Liver (tissue), 3 donors: ENCODE data around the gene PLA2G7.

Experiments
- EGR1 ChIP-seq, 2 donors: IDR thresholded peaks; 2 replicates each; pipeline ENCODE4 v1.6.1; 2016 to 2018; ENCODE audit warnings: antibody characterized with exemption in 2 of 2, low read depth in 2 of 2
- FOXA1 ChIP-seq: IDR thresholded peaks from 2 replicates; pipeline ENCODE4 v1.6.1; 2016; ENCODE audit warnings: antibody characterized with exemption
- GABPA ChIP-seq, 2 donors: IDR thresholded peaks in 1 of 2; conservative IDR thresholded peaks in 1 of 2; 2 replicates each; pipeline ENCODE4 v1.6.1; 2016; ENCODE audit warnings: antibody characterized with exemption in 2 of 2, mild to moderate bottlenecking in 1 of 2, moderate library complexity in 1 of 2
- HNF4A ChIP-seq, 2 donors: conservative IDR thresholded peaks; 2 replicates each; pipeline ENCODE4 v1.6.1; 2016; ENCODE audit warnings: antibody characterized with exemption in 2 of 2, mild to moderate bottlenecking in 2 of 2
- JUND ChIP-seq, 2 donors: IDR thresholded peaks; 2 replicates each; pipeline ENCODE4 v1.6.1; 2016; ENCODE audit warnings: antibody characterized with exemption in 2 of 2
- RAD21 ChIP-seq, 2 donors: IDR thresholded peaks; 2 replicates each; pipeline ENCODE4 v1.6.1; 2016; ENCODE audit warnings: antibody characterized with exemption in 2 of 2, mild to moderate bottlenecking in 2 of 2
- SP1 ChIP-seq: IDR thresholded peaks from 2 replicates; pipeline ENCODE4 v1.6.1; 2018; ENCODE audit warnings: antibody characterized with exemption, mild to moderate bottlenecking
- TAF1 ChIP-seq: conservative IDR thresholded peaks from 2 replicates; pipeline ENCODE4 v1.6.1; 2016; ENCODE audit warnings: antibody characterized with exemption, mild to moderate bottlenecking
- YY1 ChIP-seq: IDR thresholded peaks from 2 replicates; pipeline ENCODE4 v1.6.1; 2016; ENCODE audit warnings: antibody characterized with exemption, mild to moderate bottlenecking
- TF ChIP-seq, protein P1 (sequence below): fragments of 150-350 bp; IDR thresholded peaks from 2 replicates; pipeline ENCODE4 v1.5.1; 2017; ENCODE audit warnings: improper control_type of control experiment, low read depth, low read length; ENCODE audit not compliant: missing input control
- TF ChIP-seq, protein P2 (sequence below): IDR thresholded peaks from 2 replicates; pipeline ENCODE4 v1.6.1; 2016; ENCODE audit warnings: antibody characterized with exemption
- TF ChIP-seq, protein P3 (sequence below): IDR thresholded peaks from 2 replicates; pipeline ENCODE4 v1.6.1; 2016; ENCODE audit warnings: antibody characterized with exemption
- TF ChIP-seq, protein P4 (sequence below): IDR thresholded peaks from 2 replicates; pipeline ENCODE4 v1.6.1; 2016; ENCODE audit warnings: antibody characterized with exemption, mild to moderate bottlenecking
- donor health status: healthy.
- donor health status: healthy.

DNA sequence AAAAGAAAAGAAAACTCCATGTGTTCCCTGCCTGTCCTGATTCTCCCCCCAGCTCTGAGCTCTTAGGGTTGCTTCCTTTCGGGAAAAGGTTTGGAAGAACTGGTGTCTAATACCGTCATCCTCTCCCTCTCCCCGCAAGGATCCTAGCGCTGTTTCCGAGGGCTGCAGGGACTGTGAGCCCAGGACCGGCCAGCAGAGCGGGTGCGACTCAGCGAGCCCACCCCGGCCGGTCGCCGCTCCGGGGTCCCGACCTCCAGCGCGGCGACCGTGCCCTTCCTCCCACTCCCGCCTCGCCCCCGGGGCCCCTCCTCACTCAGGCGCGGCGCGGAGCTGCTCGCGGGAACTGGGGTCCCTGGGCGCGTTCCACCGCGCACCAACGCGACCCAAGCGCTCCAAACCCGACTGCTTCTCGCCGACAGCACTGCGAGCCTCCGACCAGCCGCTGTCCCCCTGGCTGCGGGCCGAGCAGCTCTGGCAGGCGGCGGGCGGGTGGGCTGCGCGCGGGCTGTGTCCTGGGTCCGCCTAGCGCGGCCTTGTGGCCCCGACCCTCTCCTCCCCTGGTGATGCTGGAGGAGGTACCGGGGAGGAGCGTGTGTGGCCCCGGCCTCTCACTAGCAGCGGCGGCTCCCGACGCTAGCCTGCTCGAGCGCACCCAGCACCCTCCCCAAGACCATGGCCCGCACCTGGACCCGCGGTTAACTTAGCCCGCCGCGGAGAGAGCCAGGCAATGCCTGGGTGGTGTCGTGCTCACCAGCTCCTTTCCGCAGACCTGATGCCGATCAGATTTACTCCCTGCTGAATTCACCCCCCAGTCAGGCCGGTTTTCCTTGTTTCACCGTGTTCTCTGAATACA, at the start of gene PLA2G7:
- TF ChIP-seq, protein P1, sequence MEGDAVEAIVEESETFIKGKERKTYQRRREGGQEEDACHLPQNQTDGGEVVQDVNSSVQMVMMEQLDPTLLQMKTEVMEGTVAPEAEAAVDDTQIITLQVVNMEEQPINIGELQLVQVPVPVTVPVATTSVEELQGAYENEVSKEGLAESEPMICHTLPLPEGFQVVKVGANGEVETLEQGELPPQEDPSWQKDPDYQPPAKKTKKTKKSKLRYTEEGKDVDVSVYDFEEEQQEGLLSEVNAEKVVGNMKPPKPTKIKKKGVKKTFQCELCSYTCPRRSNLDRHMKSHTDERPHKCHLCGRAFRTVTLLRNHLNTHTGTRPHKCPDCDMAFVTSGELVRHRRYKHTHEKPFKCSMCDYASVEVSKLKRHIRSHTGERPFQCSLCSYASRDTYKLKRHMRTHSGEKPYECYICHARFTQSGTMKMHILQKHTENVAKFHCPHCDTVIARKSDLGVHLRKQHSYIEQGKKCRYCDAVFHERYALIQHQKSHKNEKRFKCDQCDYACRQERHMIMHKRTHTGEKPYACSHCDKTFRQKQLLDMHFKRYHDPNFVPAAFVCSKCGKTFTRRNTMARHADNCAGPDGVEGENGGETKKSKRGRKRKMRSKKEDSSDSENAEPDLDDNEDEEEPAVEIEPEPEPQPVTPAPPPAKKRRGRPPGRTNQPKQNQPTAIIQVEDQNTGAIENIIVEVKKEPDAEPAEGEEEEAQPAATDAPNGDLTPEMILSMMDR, result no peak
- TF ChIP-seq, protein P2, sequence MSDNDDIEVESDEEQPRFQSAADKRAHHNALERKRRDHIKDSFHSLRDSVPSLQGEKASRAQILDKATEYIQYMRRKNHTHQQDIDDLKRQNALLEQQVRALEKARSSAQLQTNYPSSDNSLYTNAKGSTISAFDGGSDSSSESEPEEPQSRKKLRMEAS, result no peak
- TF ChIP-seq YY1, result no peak
- TF ChIP-seq, protein P3, sequence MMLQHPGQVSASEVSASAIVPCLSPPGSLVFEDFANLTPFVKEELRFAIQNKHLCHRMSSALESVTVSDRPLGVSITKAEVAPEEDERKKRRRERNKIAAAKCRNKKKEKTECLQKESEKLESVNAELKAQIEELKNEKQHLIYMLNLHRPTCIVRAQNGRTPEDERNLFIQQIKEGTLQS, result no peak
- no peak for TF ChIP-seq SP1
- TF ChIP-seq, protein P4, sequence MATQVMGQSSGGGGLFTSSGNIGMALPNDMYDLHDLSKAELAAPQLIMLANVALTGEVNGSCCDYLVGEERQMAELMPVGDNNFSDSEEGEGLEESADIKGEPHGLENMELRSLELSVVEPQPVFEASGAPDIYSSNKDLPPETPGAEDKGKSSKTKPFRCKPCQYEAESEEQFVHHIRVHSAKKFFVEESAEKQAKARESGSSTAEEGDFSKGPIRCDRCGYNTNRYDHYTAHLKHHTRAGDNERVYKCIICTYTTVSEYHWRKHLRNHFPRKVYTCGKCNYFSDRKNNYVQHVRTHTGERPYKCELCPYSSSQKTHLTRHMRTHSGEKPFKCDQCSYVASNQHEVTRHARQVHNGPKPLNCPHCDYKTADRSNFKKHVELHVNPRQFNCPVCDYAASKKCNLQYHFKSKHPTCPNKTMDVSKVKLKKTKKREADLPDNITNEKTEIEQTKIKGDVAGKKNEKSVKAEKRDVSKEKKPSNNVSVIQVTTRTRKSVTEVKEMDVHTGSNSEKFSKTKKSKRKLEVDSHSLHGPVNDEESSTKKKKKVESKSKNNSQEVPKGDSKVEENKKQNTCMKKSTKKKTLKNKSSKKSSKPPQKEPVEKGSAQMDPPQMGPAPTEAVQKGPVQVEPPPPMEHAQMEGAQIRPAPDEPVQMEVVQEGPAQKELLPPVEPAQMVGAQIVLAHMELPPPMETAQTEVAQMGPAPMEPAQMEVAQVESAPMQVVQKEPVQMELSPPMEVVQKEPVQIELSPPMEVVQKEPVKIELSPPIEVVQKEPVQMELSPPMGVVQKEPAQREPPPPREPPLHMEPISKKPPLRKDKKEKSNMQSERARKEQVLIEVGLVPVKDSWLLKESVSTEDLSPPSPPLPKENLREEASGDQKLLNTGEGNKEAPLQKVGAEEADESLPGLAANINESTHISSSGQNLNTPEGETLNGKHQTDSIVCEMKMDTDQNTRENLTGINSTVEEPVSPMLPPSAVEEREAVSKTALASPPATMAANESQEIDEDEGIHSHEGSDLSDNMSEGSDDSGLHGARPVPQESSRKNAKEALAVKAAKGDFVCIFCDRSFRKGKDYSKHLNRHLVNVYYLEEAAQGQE, result no peak
- TF ChIP-seq RAD21 (IDR thresholded peaks at IDR 0.05), result no peak
- no peak for TF ChIP-seq GABPA (IDR thresholded peaks at IDR 0.05 in 1 of 2, conservative IDR thresholded peaks at IDR 0.05 in 1 of 2)
- TF ChIP-seq FOXA1, result no peak
- TF ChIP-seq JUND (IDR thresholded peaks at IDR 0.05), result no peak
- no peak for TF ChIP-seq TAF1
- TF ChIP-seq HNF4A (conservative IDR thresholded peaks at IDR 0.05), result no peak
- TF ChIP-seq EGR1 (IDR thresholded peaks at IDR 0.05; ENCODE audit: low read depth in 2 of 2), result no peak
